ENCODE results near the gene AIG1. TPM values are rescaled to one million over a fixed set of nuclear protein-coding genes. Genes with fewer than 3 reads are reported as not detected.
"Not testable (repeated sequence)": the region's sequence is repeated elsewhere in the genome, so short reads cannot be mapped to it uniquely, and the experiment has no call there.

The AIG1 gene
- 24.9 TPM for total RNA-seq

GRCh38 chr6:143060806-143061596 is at the start of gene AIG1:
Gene AIG1, plus strand, starts transcription at chr6:143060889. Its CDS starts 37 bp downstream, at chr6:143060926.
- ATAC-seq, result peak; percentile 74

GRCh38 chr6:143014764-143015163 is 45.9 kb upstream of the AIG1 start:
- ATAC-seq, result no peak

- no peak for ATAC-seq
These were observed 45.4 kb upstream of the AIG1 start for GRCh38 chr6:143015300-143015706.

- ATAC-seq, result no peak
These were observed 41.7 kb upstream of the AIG1 start for GRCh38 chr6:143018955-143019354.

GRCh38 chr6:143020862-143021261 is 39.8 kb upstream of the AIG1 start:
- ATAC-seq, result not testable (repeated sequence)

- ATAC-seq, result no peak
These were observed 39.1 kb upstream of the AIG1 start for GRCh38 chr6:143021543-143021942.

- no peak for ATAC-seq
These were observed 38.1 kb upstream of the AIG1 start for GRCh38 chr6:143022587-143022986.

- ATAC-seq, result no peak
These were observed 37.0 kb upstream of the AIG1 start for GRCh38 chr6:143023695-143024094.

GRCh38 chr6:143024977-143025376 is 35.7 kb upstream of the AIG1 start:
- ATAC-seq, result no peak

GRCh38 chr6:143026696-143027449 is 33.8 kb upstream of the AIG1 start:
- ATAC-seq, result no peak

GRCh38 chr6:143034689-143035334 is 25.9 kb upstream of the AIG1 start:
- ATAC-seq, result no peak

GRCh38 chr6:143037470-143037869 is 23.2 kb upstream of the AIG1 start:
- no peak for ATAC-seq

- ATAC-seq, result no peak
These were observed 21.9 kb upstream of the AIG1 start for GRCh38 chr6:143038833-143039232.

GRCh38 chr6:143039548-143039947 is 21.1 kb upstream of the AIG1 start:
- ATAC-seq, result no peak

GRCh38 chr6:143040018-143040417 is 20.7 kb upstream of the AIG1 start:
- ATAC-seq, result no peak

- not testable (repeated sequence) for ATAC-seq
These were observed 16.3 kb upstream of the AIG1 start for GRCh38 chr6:143044345-143044744.

- ATAC-seq, result no peak
These were observed 11.1 kb upstream of the AIG1 start for GRCh38 chr6:143049611-143050010.

- no peak for ATAC-seq
These were observed 10.2 kb upstream of the AIG1 start for GRCh38 chr6:143050509-143050908.

- ATAC-seq, result no peak
These were observed 8.4 kb upstream of the AIG1 start for GRCh38 chr6:143052282-143052681.

GRCh38 chr6:143053856-143054255 is 6.8 kb upstream of the AIG1 start:
- ATAC-seq, result no peak

GRCh38 chr6:143054329-143054728 is 6.4 kb upstream of the AIG1 start:
- no peak for ATAC-seq

GRCh38 chr6:143055213-143055612 is 5.5 kb upstream of the AIG1 start:
- no peak for ATAC-seq

GRCh38 chr6:143055891-143056290 is 4.8 kb upstream of the AIG1 start:
- ATAC-seq, result no peak
